ENCODE measurements around the gene SBF2. TPM values are rescaled to one million over a fixed set of nuclear protein-coding genes. Genes with fewer than 3 reads are reported as not detected.
"Not testable (repeated sequence)": the region's sequence is repeated elsewhere in the genome, so short reads cannot be mapped to it uniquely, and the experiment has no call there.

The SBF2 gene
- total RNA-seq, 2 experiments from 2014 or later, result 15.8 to 18.6 TPM

- no peaks in the 10 kb centered on the region for H3K4me1 Mint-ChIP-seq
- H3K27me3 Mint-ChIP-seq, result no peaks in the 10 kb centered on the region
- no peak overlapping the region for H3K4me3 Mint-ChIP-seq
- no peak overlapping the region for H3K27ac Mint-ChIP-seq
- no peak for DNase-seq
- peaks cover 6% of the 10 kb centered on the region for H3K36me3 Mint-ChIP-seq
- no peak for ATAC-seq (ENCODE audit: low read depth)
- H3K9me3 Mint-ChIP-seq, result peaks cover 9% of the 10 kb centered on the region
- POLR2A ChIA-PET, result no interaction called here
These were observed 288.0 kb downstream of the SBF2 start for GRCh38 chr11:10005955-10006525.

- no peak overlapping the region for H3K27ac Mint-ChIP-seq
- peaks cover 2% of the 10 kb centered on the region for H3K9me3 Mint-ChIP-seq
- peaks cover 2% of the 10 kb centered on the region for H3K36me3 Mint-ChIP-seq
- no peak for ATAC-seq (ENCODE audit: low read depth)
- H3K27me3 Mint-ChIP-seq, result no peaks in the 10 kb centered on the region
- no peak for DNase-seq
- no peak overlapping the region for H3K4me3 Mint-ChIP-seq
- POLR2A ChIA-PET, result no interaction called here
- H3K4me1 Mint-ChIP-seq, result no peaks in the 10 kb centered on the region
These were observed 289.4 kb downstream of the SBF2 start for GRCh38 chr11:10004526-10005113.

GRCh38 chr11:10002221-10002620, 291.8 kb downstream of the SBF2 start:
- no peaks in the 10 kb centered on the region for H3K27me3 Mint-ChIP-seq
- POLR2A ChIA-PET, result no interaction called here
- no peaks in the 10 kb centered on the region for H3K4me1 Mint-ChIP-seq
- ATAC-seq (ENCODE audit: low read depth), result no peak
- peaks cover 5% of the 10 kb centered on the region for H3K36me3 Mint-ChIP-seq
- no peak overlapping the region for H3K4me3 Mint-ChIP-seq
- no peak overlapping the region for H3K27ac Mint-ChIP-seq
- DNase-seq, result no peak
- H3K9me3 Mint-ChIP-seq, result peaks cover 1% of the 10 kb centered on the region

GRCh38 chr11:9992306-9992705, 301.7 kb downstream of the SBF2 start:
- ATAC-seq (ENCODE audit: low read depth) (no peak), DNase-seq (no peak)
- Mint-ChIP-seq H3K9me3 (no peaks in the 10 kb centered on the region), H3K27ac (no peak overlapping the region), H3K27me3 (no peaks in the 10 kb centered on the region), H3K36me3 (peaks cover 5% of the 10 kb centered on the region), H3K4me1 (no peaks in the 10 kb centered on the region), H3K4me3 (no peak overlapping the region)
- POLR2A ChIA-PET, result no interaction called here

- H3K4me1 Mint-ChIP-seq, result peaks cover 6% of the 10 kb centered on the region
- POLR2A ChIA-PET, result no interaction called here
- ATAC-seq (ENCODE audit: low read depth), result no peak
These were observed 303.6 kb downstream of the SBF2 start for GRCh38 chr11:9990221-9990973.

GRCh38 chr11:9987303-9987702, 306.7 kb downstream of the SBF2 start:
- H3K4me1 Mint-ChIP-seq; H3K4me3 Mint-ChIP-seq; ATAC-seq (ENCODE audit: low read depth); H3K27me3 Mint-ChIP-seq; DNase-seq; H3K27ac Mint-ChIP-seq; H3K36me3 Mint-ChIP-seq; H3K9me3 Mint-ChIP-seq; POLR2A ChIA-PET: not testable (repeated sequence)

More at GRCh38 chr11:9990221-9990973, 303.6 kb downstream of the SBF2 start:
- Mint-ChIP-seq H3K27ac (no peak overlapping the region), H3K4me3 (no peak overlapping the region), H3K9me3 (peaks cover 2% of the 10 kb centered on the region), H3K36me3 (peaks cover 8% of the 10 kb centered on the region), H3K27me3 (no peaks in the 10 kb centered on the region)
- no peak for DNase-seq

GRCh38 chr11:9982796-9983579, 311.0 kb downstream of the SBF2 start:
- ATAC-seq (ENCODE audit: low read depth) (no peak), DNase-seq (no peak)
- Mint-ChIP-seq H3K4me1 (peaks cover 6% of the 10 kb centered on the region), H3K27me3 (no peaks in the 10 kb centered on the region), H3K27ac (no peak overlapping the region), H3K36me3 (peaks cover 5% of the 10 kb centered on the region), H3K4me3 (no peak overlapping the region), H3K9me3 (peaks cover 2% of the 10 kb centered on the region)
- POLR2A ChIA-PET, result interaction anchor here (0.6 kb wide), 1 partner anchor 498 kb away, joined by 8 read pairs; no protein-coding TSS in a partner anchor

- H3K27ac Mint-ChIP-seq, result no peak overlapping the region
- peaks cover 2% of the 10 kb centered on the region for H3K9me3 Mint-ChIP-seq
- H3K4me1 Mint-ChIP-seq, result peaks cover 6% of the 10 kb centered on the region
- H3K36me3 Mint-ChIP-seq, result peaks cover 5% of the 10 kb centered on the region
- no peaks in the 10 kb centered on the region for H3K27me3 Mint-ChIP-seq
- no peak overlapping the region for H3K4me3 Mint-ChIP-seq
- POLR2A ChIA-PET, result no interaction called here
- DNase-seq, result no peak
- no peak for ATAC-seq (ENCODE audit: low read depth)
These were observed 311.8 kb downstream of the SBF2 start for GRCh38 chr11:9982127-9982795.

- no peak for ATAC-seq (ENCODE audit: low read depth)
- POLR2A ChIA-PET, result no interaction called here
These were observed 313.1 kb downstream of the SBF2 start for GRCh38 chr11:9980931-9981330.

GRCh38 chr11:9977554-9977953, 316.5 kb downstream of the SBF2 start:
- no peaks in the 10 kb centered on the region for H3K36me3 Mint-ChIP-seq
- DNase-seq (no peak), ATAC-seq (ENCODE audit: low read depth) (no peak)
- H3K9me3 Mint-ChIP-seq, result no peaks in the 10 kb centered on the region
- H3K27ac Mint-ChIP-seq, result no peak overlapping the region
- no peaks in the 10 kb centered on the region for H3K4me1 Mint-ChIP-seq
- no peaks in the 10 kb centered on the region for H3K27me3 Mint-ChIP-seq
- POLR2A ChIA-PET, result no interaction called here
- H3K4me3 Mint-ChIP-seq, result no peak overlapping the region

More at GRCh38 chr11:9980931-9981330, 313.1 kb downstream of the SBF2 start:
- DNase-seq, result no peak
- Mint-ChIP-seq H3K36me3 (peaks cover 2% of the 10 kb centered on the region), H3K27me3 (no peaks in the 10 kb centered on the region), H3K9me3 (no peaks in the 10 kb centered on the region), H3K27ac (no peak overlapping the region), H3K4me3 (no peak overlapping the region), H3K4me1 (peaks cover 2% of the 10 kb centered on the region)

- Mint-ChIP-seq H3K9me3 (no peaks in the 10 kb centered on the region), H3K27me3 (no peaks in the 10 kb centered on the region), H3K36me3 (no peaks in the 10 kb centered on the region), H3K4me1 (no peaks in the 10 kb centered on the region), H3K27ac (no peak overlapping the region), H3K4me3 (no peak overlapping the region)
- POLR2A ChIA-PET, result no interaction called here
- DNase-seq, result no peak
- no peak for ATAC-seq (ENCODE audit: low read depth)
These were observed 319.6 kb downstream of the SBF2 start for GRCh38 chr11:9974375-9974774.

- ATAC-seq (ENCODE audit: low read depth), result no peak
- Mint-ChIP-seq H3K27me3 (no peaks in the 10 kb centered on the region), H3K36me3 (no peaks in the 10 kb centered on the region), H3K4me1 (no peaks in the 10 kb centered on the region), H3K27ac (no peak overlapping the region), H3K9me3 (no peaks in the 10 kb centered on the region), H3K4me3 (no peak overlapping the region)
- DNase-seq, result no peak
- POLR2A ChIA-PET, result no interaction called here
These were observed 320.1 kb downstream of the SBF2 start for GRCh38 chr11:9973921-9974320.

GRCh38 chr11:9972989-9973388, 321.0 kb downstream of the SBF2 start:
- DNase-seq, result no peak
- H3K4me3 Mint-ChIP-seq, result no peak overlapping the region
- POLR2A ChIA-PET, result no interaction called here
- H3K9me3 Mint-ChIP-seq, result no peaks in the 10 kb centered on the region
- peak; percentile 45 for ATAC-seq (ENCODE audit: low read depth)
- no peaks in the 10 kb centered on the region for H3K4me1 Mint-ChIP-seq
- no peaks in the 10 kb centered on the region for H3K36me3 Mint-ChIP-seq
- no peak overlapping the region for H3K27ac Mint-ChIP-seq
- H3K27me3 Mint-ChIP-seq, result no peaks in the 10 kb centered on the region
